Nephron progenitor cell (in vitro differentiated cells): ENCODE measurements around the gene UBE3B.

ENCODE experiments used
- DNase-seq: peaks from one replicate; pipeline ENCODE4 v3.0.0; 2021
- H3K27ac Mint-ChIP-seq: 2 replicates; pipeline ENCODE4 v1.8.0; 2021; ENCODE audit warnings: mild to moderate bottlenecking, moderate library complexity, mixed read lengths
- H3K27me3 Mint-ChIP-seq: 2 replicates; pipeline ENCODE4 v1.8.0; 2021; ENCODE audit warnings: mild to moderate bottlenecking, low read depth, mixed read lengths; ENCODE audit not compliant: poor library complexity
- H3K36me3 Mint-ChIP-seq: 2 replicates; pipeline ENCODE4 v1.8.0; 2021; ENCODE audit warnings: low read depth, mixed read lengths
- H3K4me1 Mint-ChIP-seq: 2 replicates; pipeline ENCODE4 v1.8.0; 2021; ENCODE audit warnings: mixed read lengths
- H3K4me3 Mint-ChIP-seq: 2 replicates; pipeline ENCODE4 v1.8.0; 2021; ENCODE audit warnings: mild to moderate bottlenecking, moderate library complexity, mixed read lengths
- H3K9me3 Mint-ChIP-seq: 2 replicates; pipeline ENCODE4 v1.8.0; 2021; ENCODE audit warnings: mild to moderate bottlenecking, moderate library complexity, mixed read lengths
- CTCF ChIP-seq: fragments of 200-600 bp; sonication (generic); IDR thresholded peaks from 2 replicates; pipeline ENCODE4 v1.5.0; 2021; ENCODE audit warnings: antibody characterized with exemption

The UBE3B gene

DNA sequence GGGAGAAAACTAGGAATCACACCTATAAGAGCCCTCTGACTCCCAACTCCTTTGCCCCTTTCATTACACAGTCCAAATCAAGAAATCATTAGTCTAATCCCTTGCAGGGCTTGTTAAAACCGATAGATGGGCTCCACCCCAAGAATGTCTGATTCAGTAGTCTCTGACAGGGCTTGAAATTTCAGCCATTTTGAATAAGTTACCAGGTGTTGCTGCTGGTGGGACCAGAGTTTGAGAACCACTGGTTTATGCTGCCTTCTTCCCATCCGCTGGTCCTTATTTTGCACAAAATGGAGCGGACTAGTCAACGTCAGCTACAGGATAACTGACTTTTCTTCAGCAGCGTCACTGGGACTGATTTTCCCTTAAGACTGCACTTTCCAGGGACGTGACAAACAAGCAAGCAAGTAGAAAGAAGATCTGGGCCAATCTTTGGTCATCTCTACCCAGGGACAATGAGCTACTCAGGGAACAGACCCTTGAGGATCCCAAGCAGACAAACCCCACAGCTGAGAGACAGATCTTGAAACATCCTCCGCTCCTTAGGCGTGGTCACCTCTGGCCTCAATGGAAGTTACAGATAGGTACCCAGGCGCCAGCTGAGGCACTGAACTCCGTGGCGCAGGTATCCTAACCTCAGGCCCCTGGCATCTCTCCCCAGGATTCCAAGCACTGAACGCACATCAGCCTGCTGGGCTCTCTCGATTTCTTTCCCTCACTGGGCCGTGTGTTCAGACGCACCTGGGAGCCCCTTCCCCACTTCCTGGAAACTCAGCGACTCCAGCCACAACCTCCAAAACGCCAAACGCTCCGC is 1.2 kb upstream of the UBE3B start:
- Mint-ChIP-seq H3K27me3 (no peaks in the 10 kb centered on the region), H3K4me1 (peaks cover 44% of the 10 kb centered on the region), H3K9me3 (no peaks in the 10 kb centered on the region), H3K4me3 (peak overlapping the region; percentile 99), H3K27ac (peak overlapping the region; percentile 92), H3K36me3 (no peaks in the 10 kb centered on the region)
- TF ChIP-seq CTCF, result no peak
- no peak for DNase-seq

DNA sequence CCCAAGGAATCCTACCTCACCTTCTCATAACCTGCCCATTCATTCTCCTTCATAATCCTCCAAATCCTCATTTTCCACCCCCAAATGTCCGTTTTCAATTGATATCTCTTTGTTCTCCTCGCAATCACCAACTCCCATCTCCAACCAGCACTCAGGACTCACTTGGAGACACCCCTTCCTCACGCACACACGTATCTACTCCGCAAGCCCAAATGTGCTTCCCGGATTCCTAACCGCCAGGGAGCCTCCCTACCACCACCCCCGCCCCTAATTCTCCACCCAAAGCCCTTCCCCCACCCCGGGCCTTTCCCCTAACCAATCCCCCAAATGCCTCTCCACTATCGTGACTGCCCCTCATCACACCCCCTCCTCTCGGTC is 638 bp upstream of the UBE3B start:
- Mint-ChIP-seq H3K27ac (peak overlapping the region; percentile 100), H3K9me3 (no peaks in the 10 kb centered on the region), H3K4me3 (peak overlapping the region; percentile 99), H3K36me3 (no peaks in the 10 kb centered on the region), H3K27me3 (no peaks in the 10 kb centered on the region), H3K4me1 (peaks cover 44% of the 10 kb centered on the region)
- TF ChIP-seq CTCF, result no peak
- no peak for DNase-seq

DNA sequence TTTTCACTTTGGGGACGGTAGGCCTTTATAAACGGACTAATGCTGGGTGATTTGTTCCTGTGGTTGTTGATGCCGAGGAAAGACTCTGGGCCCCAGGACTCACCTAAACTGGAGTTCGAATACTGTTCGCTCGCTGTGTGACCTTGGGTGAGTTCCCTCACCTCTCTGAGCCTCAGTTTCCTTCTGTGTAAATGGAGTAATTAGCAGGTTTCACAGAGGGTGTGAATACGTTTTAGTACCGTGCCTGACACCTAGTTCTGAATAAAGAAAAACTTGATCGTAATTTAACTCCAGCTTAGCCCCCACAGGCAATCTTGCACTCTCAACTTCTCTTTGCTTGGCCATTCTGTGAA is 505 bp downstream of the UBE3B start:
- no peaks in the 10 kb centered on the region for H3K36me3 Mint-ChIP-seq
- peak overlapping the region; percentile 99 for H3K4me3 Mint-ChIP-seq

GRCh38 chr12:109479761-109480160 is 2.3 kb downstream of the UBE3B start:
- TF ChIP-seq CTCF, result no peak
- no peaks in the 10 kb centered on the region for H3K9me3 Mint-ChIP-seq
- no peak overlapping the region for H3K4me3 Mint-ChIP-seq
- H3K4me1 Mint-ChIP-seq, result peaks cover 38% of the 10 kb centered on the region
- H3K36me3 Mint-ChIP-seq, result peaks cover 13% of the 10 kb centered on the region
- H3K27ac Mint-ChIP-seq, result no peak overlapping the region
- no peak for DNase-seq
- no peaks in the 10 kb centered on the region for H3K27me3 Mint-ChIP-seq

More for the DNA sequence above, 505 bp downstream of the UBE3B start:
- H3K27me3 Mint-ChIP-seq, result no peaks in the 10 kb centered on the region
- no peak for TF ChIP-seq CTCF
- H3K9me3 Mint-ChIP-seq, result no peaks in the 10 kb centered on the region
- peak overlapping the region; percentile 25 for H3K27ac Mint-ChIP-seq
- DNase-seq, result no peak
- peaks cover 44% of the 10 kb centered on the region for H3K4me1 Mint-ChIP-seq

- no peak for DNase-seq
- Mint-ChIP-seq H3K36me3 (peaks cover 19% of the 10 kb centered on the region), H3K4me1 (peaks cover 35% of the 10 kb centered on the region), H3K9me3 (no peaks in the 10 kb centered on the region), H3K27me3 (no peaks in the 10 kb centered on the region), H3K27ac (no peak overlapping the region), H3K4me3 (no peak overlapping the region)
- no peak for TF ChIP-seq CTCF
Observed at GRCh38 chr12:109480356-109480755, 2.9 kb downstream of the UBE3B start.

- no peaks in the 10 kb centered on the region for H3K27me3 Mint-ChIP-seq
- TF ChIP-seq CTCF, result no peak
- no peak for DNase-seq
- H3K27ac Mint-ChIP-seq, result no peak overlapping the region
- no peaks in the 10 kb centered on the region for H3K9me3 Mint-ChIP-seq
- H3K4me1 Mint-ChIP-seq, result peaks cover 20% of the 10 kb centered on the region
- no peak overlapping the region for H3K4me3 Mint-ChIP-seq
- H3K36me3 Mint-ChIP-seq, result peaks cover 19% of the 10 kb centered on the region
Observed at GRCh38 chr12:109481863-109482262, 4.4 kb downstream of the UBE3B start.
